Testis (tissue), 3 donors: ENCODE results near the gene CUBN. TPM values are rescaled to one million over a fixed set of nuclear protein-coding genes. Genes with fewer than 3 reads are reported as not detected.

Source experiments
- DNase-seq: peaks from one replicate; pipeline ENCODE4 v3.0.0-alpha.2; 2019
- H3K27ac ChIP-seq, 2 donors: fragments of 200-600 bp; sonication (generic); one replicate each; pipeline ENCODE4 v1.5.1; 2019
- H3K27me3 ChIP-seq: fragments of 200-600 bp; sonication (generic); one replicate; pipeline ENCODE4 v1.5.1; 2019
- H3K36me3 ChIP-seq: fragments of 200-600 bp; sonication (generic); one replicate; pipeline ENCODE4 v1.5.1; 2017; ENCODE audit warnings: low read depth; ENCODE audit errors: missing control alignments
- H3K4me1 ChIP-seq: fragments of 200-600 bp; sonication (generic); one replicate; pipeline ENCODE4 v1.5.1; 2019
- H3K4me3 ChIP-seq, 2 donors: fragments of 200-600 bp; sonication (generic); one replicate each; pipeline ENCODE4 v1.5.1; 2017 to 2019
- H3K9me3 ChIP-seq: fragments of 200-600 bp; sonication (generic); one replicate; pipeline ENCODE4 v1.5.1; 2017
- CTCF ChIP-seq, 3 experiments: fragments of 450-650 bp in 2 of 3; fragments of 200-600 bp in 1 of 3; sonication (generic) in 1 of 3; IDR thresholded peaks; one replicate each; pipeline ENCODE4 v1.5.1; 2016 to 2019; ENCODE audit warnings: antibody characterized with exemption in 3 of 3, mild to moderate bottlenecking in 2 of 3, moderate library complexity in 1 of 3
- POLR2A ChIP-seq: fragments of 450-650 bp; IDR thresholded peaks from one replicate; pipeline ENCODE4 v1.6.1; 2017; ENCODE audit warnings: antibody characterized with exemption, mild to moderate bottlenecking, moderate library complexity
- WGBS, 2 donors: methylation state at CpG; one replicate each; pipeline ENCODE4 v1.1.5; 2018; 5-methylcytosine and 5-hydroxymethylcytosine counted together
- intact Hi-C: fragments of 100-400 bp; cut with DNase I; formaldehyde crosslinking; loops from one replicate; pipeline ENCODE4 v1.15.1; 2023; ENCODE audit warnings: low total_unique reads
- polyA plus RNA-seq: library from polyadenylated mRNA; stranded (reverse); fragments of 350-450 nt; fragmentation: Illumina TruSeq; extraction: RNeasy Lipid Tissue Mini Kit (QIAGEN cat#74804); gene quantifications from one replicate; pipeline ENCODE4 v1.2.3, GENCODE V29; 2014; ENCODE audit warnings: low read depth, low replicate concordance; ENCODE audit not compliant: insufficient read depth
- total RNA-seq, 2 donors: library from RNA; depleted of rRNA; stranded (reverse); fragments of >200 nt; gene quantifications; one replicate each; pipeline ENCODE4 v1.2.3, GENCODE V29; 2016

The CUBN gene
- total and polyA plus RNA-seq, 3 donors from 2014 or later: 11.0 to 39.3 (median 19.2) TPM

GRCh38 chr10:17007418-17007770, 122.2 kb downstream of the CUBN start:
- no peak for DNase-seq
- intact Hi-C loops: no loop called here
- 36 to 41% methylated on average over 8 of the region's 8 CpGs for WGBS, 2 donors
- H3K4me1 ChIP-seq: peaks cover 51% of the 10 kb centered on the region
- no peaks in the 10 kb centered on the region for H3K27me3 ChIP-seq
- TF ChIP-seq CTCF (IDR thresholded peaks at IDR 0.05) (no peak), POLR2A (no peak)
- no peak overlapping the region for H3K4me3 ChIP-seq
- no peaks in the 10 kb centered on the region for H3K9me3 ChIP-seq
- no peaks in the 10 kb centered on the region for H3K36me3 ChIP-seq
- H3K27ac ChIP-seq: peak overlapping the region; percentile 47 to 55

DNA sequence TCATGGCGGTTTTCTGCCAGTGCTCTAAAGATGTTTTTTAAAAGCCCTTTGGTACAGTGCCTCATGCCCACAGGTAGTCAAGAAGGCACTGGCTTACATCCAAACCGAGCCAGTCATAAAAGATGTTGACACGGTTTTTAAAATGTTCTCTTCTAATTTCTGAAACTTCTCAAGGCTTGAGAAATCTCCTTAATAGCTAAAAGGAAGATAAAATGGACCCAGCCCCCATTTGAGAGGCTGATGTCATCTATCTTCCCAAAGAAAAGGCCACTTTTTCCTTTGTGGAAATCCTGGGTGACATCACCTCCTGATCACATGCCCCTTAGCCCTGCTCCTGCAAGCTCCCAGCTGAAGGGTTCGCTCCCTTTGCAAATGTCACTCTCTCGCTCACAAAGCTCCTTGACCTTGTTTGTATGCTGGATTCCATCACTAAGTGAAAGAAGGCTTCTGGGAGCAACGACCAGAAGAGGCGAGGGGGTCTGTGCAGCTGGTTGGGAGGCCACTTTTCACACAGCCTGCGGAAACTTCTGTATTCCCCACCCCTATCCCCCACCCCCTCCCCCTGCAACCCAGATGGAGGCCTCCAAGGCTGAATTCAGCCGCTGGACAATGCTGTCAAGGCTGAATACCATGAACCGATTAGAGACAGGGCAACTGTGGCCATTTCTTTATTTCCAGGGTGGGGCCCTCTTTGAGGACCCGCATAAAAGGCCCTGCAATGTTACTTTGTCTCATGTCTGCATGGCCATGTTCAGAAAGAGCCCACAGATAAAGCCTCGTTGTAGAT, 122.8 kb downstream of the CUBN start:
- peaks cover 56% of the 10 kb centered on the region for H3K4me1 ChIP-seq
- no peaks in the 10 kb centered on the region for H3K9me3 ChIP-seq
- no peaks in the 10 kb centered on the region for H3K36me3 ChIP-seq
- intact Hi-C loops: no loop called here
- no peak for TF ChIP-seq POLR2A
- TF ChIP-seq CTCF (IDR thresholded peaks at IDR 0.05): no peak
- peak; percentile 84 for DNase-seq
- 42 to 44% methylated on average over 12 of the region's 12 CpGs for whole genome bisulfite sequencing, 2 donors
- H3K4me3 ChIP-seq: no peak overlapping the region
- H3K27ac ChIP-seq: peak overlapping the region; percentile 47 to 55
- H3K27me3 ChIP-seq: no peaks in the 10 kb centered on the region

DNA sequence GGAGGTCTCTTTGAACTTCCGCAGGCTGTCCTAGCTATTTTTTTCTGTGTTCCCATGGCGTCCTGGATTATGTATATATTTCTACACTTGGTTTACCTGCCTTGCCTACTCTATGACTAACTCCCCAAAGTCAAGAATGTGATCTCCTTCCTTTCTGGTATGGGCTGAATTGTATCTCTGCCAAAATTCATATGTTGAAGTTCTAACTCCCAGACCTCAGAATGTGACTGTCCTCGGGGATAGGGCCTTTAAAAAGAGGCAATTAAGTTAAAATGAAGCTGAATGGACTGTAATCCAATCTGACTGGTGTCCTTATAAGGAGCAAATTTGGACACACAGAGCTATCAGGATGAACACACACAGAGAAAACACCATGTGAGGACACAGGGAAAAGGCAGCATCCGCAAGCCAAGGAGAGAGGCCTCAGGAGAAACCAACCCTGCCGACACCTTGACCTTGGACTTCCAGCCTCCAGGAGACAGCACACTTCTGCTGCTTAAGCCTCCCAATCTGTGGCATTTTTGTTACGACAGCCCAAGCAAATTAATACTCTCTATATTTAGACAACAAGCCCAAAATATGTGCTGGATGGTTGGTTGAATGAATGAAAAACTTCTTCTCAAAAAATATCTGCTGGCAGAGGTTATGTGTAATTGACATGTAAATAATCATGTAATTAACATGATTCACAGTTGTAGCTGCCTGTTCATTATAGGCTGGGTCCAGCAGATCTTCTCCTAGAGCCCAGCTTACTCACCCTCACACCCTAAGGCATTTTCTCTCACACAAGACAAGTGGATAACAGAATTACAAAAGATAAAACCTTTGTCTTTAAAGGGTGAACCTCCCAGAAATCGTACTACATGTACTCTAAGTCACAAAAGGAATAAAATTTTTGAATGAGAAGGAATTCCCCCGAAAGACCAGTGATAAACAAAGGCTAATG, 123.7 kb downstream of the CUBN start:
- no peaks in the 10 kb centered on the region for H3K36me3 ChIP-seq
- intact Hi-C loops: no loop called here
- peak overlapping the region; percentile 47 to 55 for H3K27ac ChIP-seq
- no peak overlapping the region for H3K4me3 ChIP-seq
- TF ChIP-seq POLR2A: no peak
- TF ChIP-seq CTCF (IDR thresholded peaks at IDR 0.05): no peak
- 52 to 64% methylated on average over 8 of the region's 8 CpGs for whole genome bisulfite sequencing, 2 donors
- peaks cover 60% of the 10 kb centered on the region for H3K4me1 ChIP-seq
- DNase-seq: no peak
- no peaks in the 10 kb centered on the region for H3K9me3 ChIP-seq
- no peaks in the 10 kb centered on the region for H3K27me3 ChIP-seq

- intact Hi-C loops: no loop called here
- H3K4me1 ChIP-seq: peaks cover 58% of the 10 kb centered on the region
- H3K27ac ChIP-seq: peak overlapping the region in 1 of 2 donors; percentile 8
- no peaks in the 10 kb centered on the region for H3K27me3 ChIP-seq
- H3K9me3 ChIP-seq: no peaks in the 10 kb centered on the region
- TF ChIP-seq CTCF (IDR thresholded peaks at IDR 0.05) (no peak), POLR2A (no peak)
- H3K36me3 ChIP-seq: no peaks in the 10 kb centered on the region
- WGBS, 2 donors: 90 to 91% methylated on average over 6 of the region's 6 CpGs
- H3K4me3 ChIP-seq: no peak overlapping the region
- no peak for DNase-seq
Observed at GRCh38 chr10:17004801-17005380, 124.7 kb downstream of the CUBN start.
